Measurements from ENCODE around the gene HPN.
"Not testable (repeated sequence)": the region's sequence is repeated elsewhere in the genome, so short reads cannot be mapped to it uniquely, and the experiment has no call there.

HPN gene

DNA sequence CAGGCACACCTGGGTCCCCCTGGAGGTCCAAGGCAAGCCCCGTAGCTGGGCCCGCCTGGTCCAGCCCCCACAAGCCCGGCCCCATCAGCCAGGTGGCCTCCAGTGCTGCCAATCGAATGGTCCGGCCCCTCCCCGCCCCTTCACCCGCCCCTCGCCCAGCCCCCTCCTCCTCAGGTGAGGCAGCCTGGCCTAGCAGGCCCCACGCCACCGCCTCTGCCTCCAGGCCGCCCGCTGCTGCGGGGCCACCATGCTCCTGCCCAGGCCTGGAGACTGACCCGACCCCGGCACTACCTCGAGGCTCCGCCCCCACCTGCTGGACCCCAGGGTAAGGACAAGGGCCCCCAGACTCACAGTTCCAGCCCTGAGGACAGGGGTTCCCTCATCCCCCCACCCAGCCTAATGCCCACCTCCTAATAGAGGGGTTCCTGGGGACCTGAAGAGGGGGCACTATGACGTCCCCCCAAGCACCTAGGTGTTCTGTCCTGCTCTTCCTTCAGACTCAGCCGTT lies at the start of gene HPN:
Gene HPN, plus strand, starts transcription at position 174 of the 508 bp plus-strand sequence. CDS start 786 bp downstream, outside the sequence.
- Histone ChIP-seq H3K4me3 (ENCODE audit: low read length, poor library complexity, severe bottlenecking) (no peak within 1 kb of the TSS), H3K9me3 (ENCODE audit: insufficient read depth, low read depth, low read length) (no peaks in the 10 kb centered on the region), H3K9me2 (replicated peaks; ENCODE audit: low read depth, low read length) (no peaks in the 10 kb centered on the region), H4K20me1 (ENCODE audit: insufficient read depth, low read length, poor library complexity, severe bottlenecking) (no peaks in the 10 kb centered on the region), H3F3A (ENCODE audit: low read depth) (no peaks in the 10 kb centered on the region), H3K9ac (ENCODE audit: low read depth, low read length, poor library complexity, severe bottlenecking) (no peak within 1 kb of the TSS), H3K4me1 (ENCODE audit: insufficient read depth, low read length, poor library complexity, severe bottlenecking) (peaks cover 9% of the 10 kb centered on the region), H3K79me2 (ENCODE audit: insufficient read depth, low read length) (no peaks in the 10 kb centered on the region), H3K27me3 (ENCODE audit: insufficient read depth, low read length, poor library complexity, severe bottlenecking) (no peaks in the 10 kb centered on the region), H2AFZ (ENCODE audit: low read length) (no peak within 1 kb of the TSS), H3K36me3 (ENCODE audit: insufficient read depth, low read length) (no peaks in the 10 kb centered on the region), H3K4me2 (ENCODE audit: low read depth, low read length, poor library complexity, severe bottlenecking) (no peak within 1 kb of the TSS)
- no peak for TF ChIP-seq EZH2phosphoT487 (IDR thresholded peaks at IDR 0.05; ENCODE audit: borderline replicate concordance)
- TF ChIP-seq, protein P1, sequence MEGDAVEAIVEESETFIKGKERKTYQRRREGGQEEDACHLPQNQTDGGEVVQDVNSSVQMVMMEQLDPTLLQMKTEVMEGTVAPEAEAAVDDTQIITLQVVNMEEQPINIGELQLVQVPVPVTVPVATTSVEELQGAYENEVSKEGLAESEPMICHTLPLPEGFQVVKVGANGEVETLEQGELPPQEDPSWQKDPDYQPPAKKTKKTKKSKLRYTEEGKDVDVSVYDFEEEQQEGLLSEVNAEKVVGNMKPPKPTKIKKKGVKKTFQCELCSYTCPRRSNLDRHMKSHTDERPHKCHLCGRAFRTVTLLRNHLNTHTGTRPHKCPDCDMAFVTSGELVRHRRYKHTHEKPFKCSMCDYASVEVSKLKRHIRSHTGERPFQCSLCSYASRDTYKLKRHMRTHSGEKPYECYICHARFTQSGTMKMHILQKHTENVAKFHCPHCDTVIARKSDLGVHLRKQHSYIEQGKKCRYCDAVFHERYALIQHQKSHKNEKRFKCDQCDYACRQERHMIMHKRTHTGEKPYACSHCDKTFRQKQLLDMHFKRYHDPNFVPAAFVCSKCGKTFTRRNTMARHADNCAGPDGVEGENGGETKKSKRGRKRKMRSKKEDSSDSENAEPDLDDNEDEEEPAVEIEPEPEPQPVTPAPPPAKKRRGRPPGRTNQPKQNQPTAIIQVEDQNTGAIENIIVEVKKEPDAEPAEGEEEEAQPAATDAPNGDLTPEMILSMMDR (conservative IDR thresholded peaks at IDR 0.05; ENCODE audit: low read length), result no peak

DNA sequence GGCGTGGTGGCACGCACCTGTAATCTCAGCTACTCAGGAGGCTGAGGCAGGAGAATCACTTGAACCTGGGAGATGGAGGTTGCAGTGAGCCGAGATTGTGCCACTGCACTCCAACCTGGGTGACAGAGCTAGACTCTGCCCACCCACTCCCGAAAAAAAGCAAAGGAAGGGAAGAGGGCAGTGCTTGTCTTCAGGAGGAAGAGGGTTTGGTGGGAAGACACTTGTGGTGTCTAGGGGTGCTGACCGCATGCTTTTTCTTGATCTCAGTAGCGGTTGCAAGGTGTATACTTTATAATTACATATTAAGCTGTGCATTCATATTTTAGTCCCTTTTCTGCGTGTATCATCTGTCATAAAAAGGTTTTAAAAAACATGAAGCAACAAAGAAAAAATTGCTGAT lies 48.9 kb upstream of the HPN start:
- not testable (repeated sequence) for H3K9me2 ChIP-seq (replicated peaks; ENCODE audit: low read depth, low read length); H3K79me2 ChIP-seq (ENCODE audit: insufficient read depth, low read length); H3K9me3 ChIP-seq (ENCODE audit: insufficient read depth, low read depth, low read length); H4K20me1 ChIP-seq (ENCODE audit: insufficient read depth, low read length, poor library complexity, severe bottlenecking); H3K4me1 ChIP-seq (ENCODE audit: insufficient read depth, low read length, poor library complexity, severe bottlenecking); H2AFZ ChIP-seq (ENCODE audit: low read length); H3K36me3 ChIP-seq (ENCODE audit: insufficient read depth, low read length); H3F3A ChIP-seq (ENCODE audit: low read depth); H3K4me2 ChIP-seq (ENCODE audit: low read depth, low read length, poor library complexity, severe bottlenecking); H3K4me3 ChIP-seq (ENCODE audit: low read length, poor library complexity, severe bottlenecking); H3K27me3 ChIP-seq (ENCODE audit: insufficient read depth, low read length, poor library complexity, severe bottlenecking); H3K9ac ChIP-seq (ENCODE audit: low read depth, low read length, poor library complexity, severe bottlenecking)

DNA sequence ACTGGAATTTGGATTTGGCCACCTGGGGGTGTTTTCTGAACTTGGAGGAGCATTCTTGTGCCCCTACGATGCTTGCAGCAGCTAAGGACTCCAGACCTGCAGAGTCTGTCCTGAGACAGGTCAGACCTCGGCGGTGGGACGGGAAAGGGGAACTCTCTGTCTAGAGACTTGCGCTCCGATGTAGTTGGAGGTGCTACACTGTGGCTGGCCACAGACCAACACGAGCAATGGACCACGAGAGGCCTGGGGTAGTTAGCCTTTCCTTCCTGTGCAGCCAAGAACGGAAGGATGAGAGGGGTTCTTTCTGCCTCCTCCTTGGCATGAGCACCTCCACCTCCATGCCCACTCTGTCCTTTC lies 47.3 kb upstream of the HPN start:
- Histone ChIP-seq H2AFZ (ENCODE audit: low read length) (no peak overlapping the region), H3K4me1 (ENCODE audit: insufficient read depth, low read length, poor library complexity, severe bottlenecking) (peaks cover 14% of the 10 kb centered on the region)
- TF ChIP-seq, protein P1 (conservative IDR thresholded peaks at IDR 0.05; ENCODE audit: low read length), result no peak
- TF ChIP-seq EZH2phosphoT487 (IDR thresholded peaks at IDR 0.05; ENCODE audit: borderline replicate concordance), result no peak

More for the DNA sequence above, 47.3 kb upstream of the HPN start:
- Histone ChIP-seq H3F3A (ENCODE audit: low read depth) (no peaks in the 10 kb centered on the region), H4K20me1 (ENCODE audit: insufficient read depth, low read length, poor library complexity, severe bottlenecking) (no peaks in the 10 kb centered on the region), H3K9me2 (replicated peaks; ENCODE audit: low read depth, low read length) (no peaks in the 10 kb centered on the region), H3K4me2 (ENCODE audit: low read depth, low read length, poor library complexity, severe bottlenecking) (no peak overlapping the region), H3K27me3 (ENCODE audit: insufficient read depth, low read length, poor library complexity, severe bottlenecking) (no peaks in the 10 kb centered on the region), H3K9ac (ENCODE audit: low read depth, low read length, poor library complexity, severe bottlenecking) (no peak overlapping the region), H3K9me3 (ENCODE audit: insufficient read depth, low read depth, low read length) (no peaks in the 10 kb centered on the region), H3K4me3 (ENCODE audit: low read length, poor library complexity, severe bottlenecking) (no peak overlapping the region), H3K36me3 (ENCODE audit: insufficient read depth, low read length) (no peaks in the 10 kb centered on the region), H3K79me2 (ENCODE audit: insufficient read depth, low read length) (peaks cover 3% of the 10 kb centered on the region; the same call in 1 of the 2 replicates)

Data from Loucy (cell line).